Activated CD4-positive, alpha-beta T cell treated with anti-CD3 and anti-CD28 coated beads for 36 hours (primary cell): ENCODE results near the gene ZFP36L2. TPM values are rescaled to one million over a fixed set of nuclear protein-coding genes. Genes with fewer than 3 reads are reported as not detected.

Experiments used
- ATAC-seq: fragments of 200-7000 bp; cut with Tn5 transposase; one replicate; pipeline ENCODE4 v1.10.0; 2021; ENCODE audit warnings: mild to moderate bottlenecking, moderate library complexity
- CTCF ChIA-PET: fragments of 350-600 bp; sonication (Branson Sonifier 250); formaldehyde crosslinking; loops from one replicate; lab custom pipeline; 2021; ENCODE audit warnings: antibody characterized with exemption; lab: Charles Lee
- POLR2A ChIA-PET: fragments of 350-600 bp; sonication (Branson Sonifier 250); formaldehyde crosslinking; loops from one replicate; lab custom pipeline; 2021; ENCODE audit warnings: antibody characterized with exemption, inconsistent platforms; lab: Charles Lee
- DNase-seq: peaks from one replicate; pipeline ENCODE4 v3.0.0-alpha.2; 2020
- H3K27ac Mint-ChIP-seq: one replicate; pipeline ENCODE4 v1.8.0; 2021; ENCODE audit warnings: mixed read lengths
- H3K27me3 Mint-ChIP-seq: one replicate; pipeline ENCODE4 v1.8.0; 2021; ENCODE audit warnings: mixed read lengths
- H3K36me3 Mint-ChIP-seq: one replicate; pipeline ENCODE4 v1.8.0; 2021; ENCODE audit warnings: low read depth, mixed read lengths
- H3K4me1 Mint-ChIP-seq: one replicate; pipeline ENCODE4 v1.8.0; 2021; ENCODE audit warnings: mixed read lengths
- H3K4me3 Mint-ChIP-seq: one replicate; pipeline ENCODE4 v1.8.0; 2021; ENCODE audit warnings: mild to moderate bottlenecking, moderate library complexity, mixed read lengths
- H3K9me3 Mint-ChIP-seq: one replicate; pipeline ENCODE4 v1.8.0; 2021; ENCODE audit warnings: low read depth, mixed read lengths
- intact Hi-C, 2 experiments: fragments of 100-400 bp; cut with DNase I in 1 of 2; cut with micrococcal nuclease in 1 of 2; formaldehyde crosslinking; loops; one replicate each; pipeline versions ENCODE4 v1.14.2 to v1.15.1; 2022 to 2024; cut with DNase I, micrococcal nuclease
- total RNA-seq, 2 experiments: library from RNA; stranded (reverse); gene quantifications; one replicate each; pipeline ENCODE4 v1.2.3, GENCODE V29; 2021

The ZFP36L2 gene
- total RNA-seq, 2 experiments from 2014 or later = 74.4 to 77.7 TPM

GRCh38 chr2:43174368-43174916, 52.0 kb downstream of the ZFP36L2 start:
- Mint-ChIP-seq H3K9me3 (peaks cover 6% of the 10 kb centered on the region), H3K27me3 (no peaks in the 10 kb centered on the region), H3K27ac (peak overlapping the region; percentile 93), H3K4me3 (peak overlapping the region; percentile 53), H3K4me1 (peaks cover 92% of the 10 kb centered on the region), H3K36me3 (peaks cover 4% of the 10 kb centered on the region)
- DNase-seq = peak; percentile 89
- ChIA-PET CTCF (interaction anchor here (0.6 to 9.5 kb wide), 14 partner anchors 10 to 240 kb away, joined by 3 to 62 read pairs (median 4); partner anchors contain the start of gene ZFP36L2), POLR2A (interaction anchor here (0.6 to 2.2 kb wide), 12 partner anchors 10 to 1003 kb away, joined by 3 to 17 read pairs (median 4); partner anchors contain the start of gene ZFP36L2)
- ATAC-seq = peak; percentile 77
- intact Hi-C loops = loop anchor here (1.0 kb wide), 9 partner anchors 10 to 364 kb away; partner anchors contain the start of gene ZFP36L2 (in 2 of the 2)
